H1 (cell line): Measurements from ENCODE around the gene TAF15. TPM values are rescaled to one million over a fixed set of nuclear protein-coding genes. Genes with fewer than 3 reads are reported as not detected.

Experiments used
- CTCF ChIA-PET: fragments of 300-600 bp; sonication (Branson Sonifier 250); formaldehyde crosslinking; loops from one replicate; lab custom pipeline; 2021; ENCODE audit not compliant: partially characterized antibody; lab: Charles Lee
- POLR2A ChIA-PET: fragments of 300-600 bp; sonication (Branson Sonifier 250); formaldehyde crosslinking; loops from one replicate; lab custom pipeline; 2021; ENCODE audit warnings: inconsistent platforms; ENCODE audit not compliant: partially characterized antibody; lab: Charles Lee
- DNase-seq, 2 experiments: peaks; one replicate each; pipeline versions ENCODE4 v3.0.0 to v3.0.0-alpha.2; 2010 to 2022; ENCODE audit warnings: low spot score in 2 of 2, low read depth in 1 of 2, mixed read lengths in 1 of 2
- FAIRE-seq: peaks from 2 replicates; lab custom pipeline; 2011; peaks lifted over from hg19 to GRCh38; lab: Jason Lieb, UNC
- H2AFZ ChIP-seq: 2 replicates; pipeline ENCODE4 v1.8.1; 2012; ENCODE audit warnings: low read length, inconsistent platforms
- H2AK5ac ChIP-seq: 2 replicates; pipeline ENCODE4 v1.6.1; 2013; ENCODE audit warnings: low read depth, low read length
- H2BK120ac ChIP-seq: replicated peaks from 2 replicates; pipeline ENCODE3; 2013; ENCODE audit warnings: low read depth, low read length, inconsistent platforms
- H2BK12ac ChIP-seq: 2 replicates; pipeline ENCODE4 v1.6.1; 2013; ENCODE audit warnings: low read depth, low read length
- H2BK15ac ChIP-seq: 2 replicates; pipeline ENCODE4 v1.6.1; 2013; ENCODE audit warnings: low read length
- H2BK20ac ChIP-seq: 2 replicates; pipeline ENCODE4 v1.6.1; 2013; ENCODE audit warnings: low read length
- H2BK5ac ChIP-seq: 2 replicates; pipeline ENCODE4 v1.6.1; 2013; ENCODE audit warnings: low read depth, low read length
- H3K14ac ChIP-seq: 2 replicates; pipeline ENCODE4 v1.6.1; 2013; ENCODE audit warnings: inconsistent platforms; ENCODE audit not compliant: insufficient read length
- H3K18ac ChIP-seq: 2 replicates; pipeline ENCODE4 v1.6.1; 2013; ENCODE audit warnings: low read length; ENCODE audit errors: extremely low read depth
- H3K23ac ChIP-seq: 2 replicates; pipeline ENCODE4 v1.6.1; 2013; ENCODE audit warnings: inconsistent platforms; ENCODE audit not compliant: insufficient read length
- H3K23me2 ChIP-seq: 2 replicates; pipeline ENCODE4 v1.6.1; 2013; ENCODE audit warnings: low read depth, low read length
- H3K27ac ChIP-seq: 2 replicates; pipeline ENCODE4 v1.6.1; 2011; ENCODE audit warnings: low read depth, low read length, inconsistent platforms
- H3K27me3 ChIP-seq, 4 experiments: replicated peaks in 1 of 4; 1 replicate in 1 of 4; 2 replicates in 3 of 4; pipeline versions ENCODE4 v1.6.1 to v1.8.1; 2011 to 2013; ENCODE audit warnings: low read length in 3 of 4, mild to moderate bottlenecking in 3 of 4, inconsistent platforms in 2 of 4, mixed read lengths in 2 of 4, moderate library complexity in 1 of 4; ENCODE audit not compliant: control insufficient read depth in 3 of 4, insufficient read depth in 3 of 4; ENCODE audit errors: extremely low read depth in 1 of 4
- H3K36me3 ChIP-seq, 4 experiments: 2 replicates each; pipeline versions ENCODE4 v1.6.1 to v1.8.1; 2011 to 2013; ENCODE audit warnings: mild to moderate bottlenecking in 4 of 4, low read length in 3 of 4, moderate library complexity in 2 of 4, control low read depth in 1 of 4, inconsistent platforms in 1 of 4; ENCODE audit not compliant: insufficient read depth in 4 of 4, control insufficient read depth in 2 of 4
- H3K4ac ChIP-seq: replicated peaks from 2 replicates; pipeline ENCODE3; 2013; ENCODE audit warnings: low read length, low read depth, mixed read lengths, inconsistent platforms; ENCODE audit not compliant: insufficient read length
- H3K4me1 ChIP-seq, 4 experiments: replicated peaks in 1 of 4; 1 replicate in 1 of 4; 2 replicates in 3 of 4; pipeline versions ENCODE4 v1.6.1 to v1.8.1; 2011 to 2013; ENCODE audit warnings: low read length in 3 of 4, inconsistent platforms in 2 of 4, mixed read lengths in 1 of 4; ENCODE audit not compliant: insufficient read depth in 4 of 4, control insufficient read depth in 3 of 4
- H3K4me2 ChIP-seq, 2 experiments: 2 replicates each; pipeline versions ENCODE4 v1.6.1 to v1.8.1; 2011 to 2013; ENCODE audit warnings: low read depth in 2 of 2, low read length in 2 of 2, control low read depth in 1 of 2, inconsistent platforms in 1 of 2, mild to moderate bottlenecking in 1 of 2; ENCODE audit not compliant: insufficient read depth in 1 of 2
- H3K4me3 ChIP-seq, 4 experiments: fragments of 200-600, 300-600 bp in 1 of 4; sonication (generic), shearing (Covaris generic), sonication (Bioruptor Twin) in 1 of 4; 2 replicates each; pipeline versions ENCODE4 v1.5.1 to v1.8.1; 2011 to 2016; ENCODE audit warnings: low read length in 4 of 4, low read depth in 3 of 4, control low read depth in 2 of 4, inconsistent platforms in 2 of 4, mild to moderate bottlenecking in 2 of 4, mixed read lengths in 1 of 4, moderate library complexity in 1 of 4; ENCODE audit not compliant: insufficient read depth in 2 of 4; ENCODE audit errors: extremely low read depth in 1 of 4
- H3K56ac ChIP-seq: replicated peaks from 2 replicates; pipeline ENCODE3; 2013; ENCODE audit warnings: low read depth, mild to moderate bottlenecking, mixed read lengths, low read length, inconsistent platforms; ENCODE audit not compliant: insufficient read length
- H3K79me1 ChIP-seq: 2 replicates; pipeline ENCODE4 v1.6.1; 2013; ENCODE audit warnings: low read depth, low read length, control low read depth
- H3K79me2 ChIP-seq, 2 experiments: 2 replicates each; pipeline versions ENCODE4 v1.6.1 to v1.8.1; 2012 to 2013; ENCODE audit warnings: low read length in 2 of 2, mild to moderate bottlenecking in 2 of 2, inconsistent platforms in 1 of 2; ENCODE audit not compliant: insufficient read depth in 2 of 2, control insufficient read depth in 1 of 2
- H3K9ac ChIP-seq, 4 experiments: replicated peaks in 1 of 4; 1 replicate in 1 of 4; 2 replicates in 3 of 4; pipeline versions ENCODE4 v1.6.1 to v1.8.1; 2011 to 2013; ENCODE audit warnings: low read depth in 3 of 4, low read length in 3 of 4, control low read depth in 2 of 4, mild to moderate bottlenecking in 2 of 4, moderate library complexity in 2 of 4, inconsistent platforms in 1 of 4; ENCODE audit errors: extremely low read depth in 1 of 4
- H3K9me3 ChIP-seq, 2 experiments: 2 replicates each; pipeline versions ENCODE4 v1.6.1 to v1.8.1; 2012 to 2013; ENCODE audit warnings: mild to moderate bottlenecking in 2 of 2, moderate library complexity in 2 of 2, control low read depth in 1 of 2, inconsistent platforms in 1 of 2, low read depth in 1 of 2, low read length in 1 of 2, mixed read lengths in 1 of 2; ENCODE audit not compliant: insufficient read depth in 2 of 2
- H4K20me1 ChIP-seq, 2 experiments: replicated peaks in 1 of 2; 2 replicates each; pipeline versions ENCODE3 to v1.8.1; 2011 to 2013; ENCODE audit warnings: inconsistent platforms in 2 of 2, low read length in 2 of 2, mild to moderate bottlenecking in 1 of 2; ENCODE audit not compliant: insufficient read depth in 2 of 2, control insufficient read depth in 1 of 2
- H4K5ac ChIP-seq: 2 replicates; pipeline ENCODE4 v1.6.1; 2013; ENCODE audit warnings: low read length, low read depth, mixed read lengths, inconsistent platforms; ENCODE audit not compliant: insufficient read length
- H4K8ac ChIP-seq: 2 replicates; pipeline ENCODE4 v1.8.0; 2013; ENCODE audit warnings: mild to moderate bottlenecking, moderate library complexity, low read length, inconsistent platforms; ENCODE audit not compliant: insufficient read depth; ENCODE audit errors: extremely low read depth
- H4K91ac ChIP-seq: replicated peaks from 2 replicates; pipeline ENCODE3; 2013; ENCODE audit warnings: low read length, mixed read lengths, inconsistent platforms; ENCODE audit not compliant: insufficient read length
- CHD2 ChIP-seq: IDR thresholded peaks from 2 replicates; pipeline ENCODE4 v1.6.1; 2012; ENCODE audit warnings: low read length, improper control_type of control experiment
- GTF2F1 ChIP-seq: IDR thresholded peaks from 2 replicates; pipeline ENCODE4 v1.6.1; 2012; ENCODE audit warnings: low read depth, low read length, improper control_type of control experiment, borderline replicate concordance
- HDAC2 ChIP-seq, 2 experiments: fragments of 300-600 bp in 1 of 2; sonication (generic) in 1 of 2; IDR thresholded peaks; 2 replicates each; pipeline ENCODE4 v1.6.1; 2011 to 2012; ENCODE audit warnings: low read depth in 2 of 2, low read length in 2 of 2, mild to moderate bottlenecking in 2 of 2, moderate library complexity in 2 of 2, borderline replicate concordance in 1 of 2, inconsistent platforms in 1 of 2
- HDAC6 ChIP-seq: IDR thresholded peaks from one replicate; pipeline ENCODE4 v1.7.1; 2012; ENCODE audit warnings: low read depth, mild to moderate bottlenecking, inconsistent platforms, low read length, moderate library complexity
- RBBP5 ChIP-seq: IDR thresholded peaks from 2 replicates; pipeline ENCODE4 v1.7.1; 2012; ENCODE audit warnings: low read depth, mild to moderate bottlenecking, inconsistent platforms, low read length, moderate library complexity, borderline replicate concordance
- SIRT6 ChIP-seq: IDR thresholded peaks from one replicate; pipeline ENCODE4 v1.7.1; 2012; ENCODE audit warnings: low read length, inconsistent platforms
- SUZ12 ChIP-seq: fragments of 200-600 bp; sonication (generic); IDR thresholded peaks from 2 replicates; pipeline ENCODE4 v1.6.1; 2012; ENCODE audit warnings: mild to moderate bottlenecking, inconsistent platforms, low read length, moderate library complexity, mixed read lengths
- TEAD4 ChIP-seq: IDR thresholded peaks from 2 replicates; pipeline ENCODE4 v1.6.1; 2012; ENCODE audit warnings: low read depth, low read length, inconsistent platforms, mixed read lengths
- YY1 ChIP-seq: IDR thresholded peaks from 2 replicates; pipeline ENCODE4 v1.6.1; 2011; ENCODE audit warnings: low read depth, mild to moderate bottlenecking, low read length
- WGBS, 2 experiments: shearing (Covaris generic) in 1 of 2; methylation state at CpG; one replicate each; pipeline versions ENCODE4 v1.1.6 to v1.1.7; 2013 to 2015; ENCODE audit warnings: low lambda C conversion rate in 2 of 2, mixed read lengths in 2 of 2, inconsistent platforms in 1 of 2, low coverage in 1 of 2, missing lambda C conversion rate in 1 of 2; ENCODE audit not compliant: insufficient replicate concordance in 2 of 2, insufficient coverage in 1 of 2, insufficient read length in 1 of 2; ENCODE audit errors: extremely low coverage in 1 of 2, missing lambda C conversion rate in 1 of 2; 5-methylcytosine and 5-hydroxymethylcytosine counted together
- polyA plus RNA-seq, 7 experiments: library from polyadenylated mRNA; depleted of rRNA in 3 of 7; stranded (reverse) in 5 of 7; unstranded in 2 of 7; fragments of >200 nt in 5 of 7; fragments of 200-250 nt in 2 of 7; gene quantifications; 1 replicate in 5 of 7; 2 replicates in 1 of 7; 4 replicates in 1 of 7; pipeline versions ENCODE4 v1.2.1 to v1.2.3, GENCODE V29; 2011 to 2013; ENCODE audit warnings: missing spikeins in 2 of 7, mixed read lengths in 2 of 7
- total RNA-seq: library from RNA; stranded (reverse); fragmentation: NEBNext Ultra II Directional; extraction: Animal tissue kit (Norgen Biotek cat#: 25700); gene quantifications from 2 replicates; pipeline ENCODE4 v1.2.1, GENCODE V29; 2021

The TAF15 gene
- total and polyA plus RNA-seq, 2 of the 8 experiments (the other 6 are each of a cell fraction or from before 2014, with no cell fraction given), result 80.1 to 338 TPM

DNA sequence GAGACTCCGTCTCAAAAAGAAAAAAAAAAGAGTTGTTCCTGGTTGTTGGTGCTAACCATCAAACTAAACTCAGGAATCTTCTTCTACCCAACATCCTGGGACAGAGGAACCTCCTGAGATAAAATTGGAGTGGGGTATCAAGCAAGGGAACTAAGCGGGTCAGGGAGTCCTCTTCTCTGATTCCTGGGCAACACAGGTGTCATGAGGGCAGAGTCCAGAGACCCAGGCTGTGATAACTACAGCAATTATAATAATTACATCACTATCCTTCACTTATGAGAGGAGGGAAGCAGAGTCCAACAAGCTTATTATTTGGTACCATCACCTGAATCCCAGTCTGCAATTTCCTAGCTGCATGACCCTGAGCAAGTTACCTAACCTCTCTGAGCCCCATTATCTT, 40.5 kb upstream of the TAF15 start:
- H3K36me3 ChIP-seq, result no peaks in the 10 kb centered on the region
- no peak overlapping the region for H4K91ac ChIP-seq
- no peak overlapping the region for H3K9ac ChIP-seq
- no peak overlapping the region for H3K27ac ChIP-seq
- H3K23ac ChIP-seq, result no peak overlapping the region
- H2AFZ ChIP-seq, result no peak overlapping the region
- no peak overlapping the region for H2BK5ac ChIP-seq
- FAIRE-seq (no peak), DNase-seq (no peak)
- H3K79me2 ChIP-seq, result no peaks in the 10 kb centered on the region
- no peak overlapping the region for H3K4me3 ChIP-seq
- H2BK15ac ChIP-seq, result no peak overlapping the region
- H4K8ac ChIP-seq, result no peak overlapping the region
- H3K4ac ChIP-seq, result no peak overlapping the region
- no peak overlapping the region for H3K4me2 ChIP-seq
- no peak for TF ChIP-seq YY1
- no peak for TF ChIP-seq HDAC2 (IDR thresholded peaks at IDR 0.05; ENCODE audit: borderline replicate concordance in 1 of 2, low read depth in 2 of 2, low read length in 2 of 2)
- no peak for TF ChIP-seq HDAC6
- no peak for TF ChIP-seq CHD2
- TF ChIP-seq GTF2F1, result no peak
- no peak for TF ChIP-seq SUZ12
- no peak for TF ChIP-seq TEAD4
- TF ChIP-seq RBBP5, result no peak
- TF ChIP-seq SIRT6, result no peak
- no peak overlapping the region for H3K18ac ChIP-seq
- no peak overlapping the region for H2BK120ac ChIP-seq
- H2BK12ac ChIP-seq, result no peak overlapping the region
- H3K14ac ChIP-seq, result no peak overlapping the region
- H2BK20ac ChIP-seq, result no peak overlapping the region
- WGBS, 2 experiments, result 95% methylated on average over 2 of the region's 2 CpGs; no CpG with 5 or more reads in 1 of the 2 experiments
- peaks cover 5 to 24% (median 9%) of the 10 kb centered on the region in 4 experiments; a peak in 6 of 7 replicates for H3K4me1 ChIP-seq
- no peaks in the 10 kb centered on the region; a peak in 1 of 4 replicates for H3K9me3 ChIP-seq
- no peak overlapping the region for H3K56ac ChIP-seq
- POLR2A ChIA-PET, result interaction anchor here (1.9 kb wide), 1 partner anchor 41 kb away, joined by 8 read pairs; the partner anchor contains the start of gene TAF15
- CTCF ChIA-PET, result interaction anchor here (1.1 to 13.0 kb wide), 6 partner anchors 13 to 52 kb away, joined by 3 to 247 read pairs (median 80); partner anchors contain the start of genes MMP28 and TAF15
- H4K5ac ChIP-seq, result no peak overlapping the region
- H2AK5ac ChIP-seq, result no peak overlapping the region
- no peaks in the 10 kb centered on the region for H3K79me1 ChIP-seq
- peaks cover 0 to 3% (median 1%) of the 10 kb centered on the region in 4 experiments; a peak in 3 of 7 replicates for H3K27me3 ChIP-seq
- no peaks in the 10 kb centered on the region for H3K23me2 ChIP-seq
- H4K20me1 ChIP-seq, result no peaks in the 10 kb centered on the region
